Ishikawa (cell line): ENCODE data around the gene PRRC2A.

Experiments
- CEBPB ChIP-seq: IDR thresholded peaks from 2 replicates; pipeline ENCODE4 v1.6.1; 2012
- CREB1 ChIP-seq: IDR thresholded peaks from 2 replicates; pipeline ENCODE4 v1.6.1; 2012; ENCODE audit warnings: low read depth
- EGR1 ChIP-seq: IDR thresholded peaks from 2 replicates; pipeline ENCODE4 v1.6.1; 2012
- FOXM1 ChIP-seq: IDR thresholded peaks from 2 replicates; pipeline ENCODE4 v1.6.1; 2012; ENCODE audit warnings: low read depth, borderline replicate concordance
- MAX ChIP-seq: IDR thresholded peaks from 2 replicates; pipeline ENCODE4 v1.6.1; 2012
- NFIC ChIP-seq: IDR thresholded peaks from 2 replicates; pipeline ENCODE4 v1.6.1; 2012
- RAD21 ChIP-seq: IDR thresholded peaks from 2 replicates; pipeline ENCODE4 v1.6.1; 2012; ENCODE audit warnings: low read depth
- REST ChIP-seq: IDR thresholded peaks from 2 replicates; pipeline ENCODE4 v1.6.1; 2012; ENCODE audit warnings: low read depth, mild to moderate bottlenecking
- TAF1 ChIP-seq: IDR thresholded peaks from 2 replicates; pipeline ENCODE4 v1.6.1; 2012; ENCODE audit warnings: low read depth, mild to moderate bottlenecking
- TCF12 ChIP-seq: IDR thresholded peaks from 2 replicates; pipeline ENCODE4 v1.6.1; 2012; ENCODE audit warnings: low read depth
- TEAD4 ChIP-seq: IDR thresholded peaks from 2 replicates; pipeline ENCODE4 v1.6.1; 2012
- USF1 ChIP-seq: IDR thresholded peaks from 2 replicates; pipeline ENCODE4 v1.6.1; 2012
- YY1 ChIP-seq: IDR thresholded peaks from 2 replicates; pipeline ENCODE4 v1.6.1; 2012; ENCODE audit warnings: low read depth
- ZBTB7A ChIP-seq: IDR thresholded peaks from 2 replicates; pipeline ENCODE4 v1.6.1; 2012; ENCODE audit warnings: low read depth

PRRC2A gene

DNA sequence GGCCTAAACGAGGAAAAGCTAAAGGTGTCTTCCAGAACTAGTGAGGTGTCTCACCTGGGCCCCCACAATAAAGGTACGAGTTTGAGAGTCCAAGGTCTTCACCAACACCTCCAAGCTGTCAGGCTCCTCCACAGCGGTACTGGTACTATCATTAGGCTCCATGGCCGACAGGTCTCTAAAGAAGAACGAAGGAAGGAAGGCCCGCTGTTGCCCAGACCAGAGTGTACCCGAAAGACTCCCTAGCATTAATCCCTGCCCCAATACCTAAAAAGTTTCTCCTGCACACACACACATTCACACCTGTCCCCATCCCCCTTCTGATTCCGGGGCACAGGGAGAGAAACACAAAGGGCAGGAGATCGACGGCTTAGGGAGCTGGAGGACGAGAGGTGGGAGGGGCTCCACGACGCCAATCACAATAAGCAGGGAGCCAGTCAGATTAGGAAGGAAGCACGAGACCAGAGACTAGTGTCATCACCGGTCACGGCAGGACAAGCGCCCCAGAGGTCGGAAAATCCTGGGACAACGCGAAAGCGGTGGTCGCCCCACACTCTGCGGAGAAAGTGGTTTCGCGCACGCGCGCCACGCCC, 31.2 kb downstream of the PRRC2A start:
- TF ChIP-seq REST (no peak), ZBTB7A (no peak), RAD21 (no peak), TAF1 (no peak), EGR1 (no peak), FOXM1 (no peak)

- TF ChIP-seq ZBTB7A = peak; percentile 56; the same call in 1 of the 2 replicates
- 0 out of 2 replicates have a peak, but pooled peaks have one; percentile 6 for TF ChIP-seq YY1
- no peak for TF ChIP-seq RAD21
- peak; percentile 79; the same call in 1 of the 2 replicates for TF ChIP-seq TAF1
- TF ChIP-seq MAX = no peak; the same call in 1 of the 2 replicates
- peak; percentile 84 for TF ChIP-seq EGR1
Observed at GRCh38 chr6:31652925-31653724, 32.6 kb downstream of the PRRC2A start.

- no peak for TF ChIP-seq ZBTB7A
- TF ChIP-seq EGR1 = no peak
- no peak for TF ChIP-seq USF1
- no peak for TF ChIP-seq CEBPB
Observed at GRCh38 chr6:31654574-31655348, 34.2 kb downstream of the PRRC2A start.

GRCh38 chr6:31655349-31656237, 35.1 kb downstream of the PRRC2A start, which contains the start of gene APOM:
TSS of gene APOM (plus strand) at chr6:31655894. CDS start at chr6:31655967, 73 bp downstream.
- TF ChIP-seq CREB1 (no peak), TAF1 (no peak)

DNA sequence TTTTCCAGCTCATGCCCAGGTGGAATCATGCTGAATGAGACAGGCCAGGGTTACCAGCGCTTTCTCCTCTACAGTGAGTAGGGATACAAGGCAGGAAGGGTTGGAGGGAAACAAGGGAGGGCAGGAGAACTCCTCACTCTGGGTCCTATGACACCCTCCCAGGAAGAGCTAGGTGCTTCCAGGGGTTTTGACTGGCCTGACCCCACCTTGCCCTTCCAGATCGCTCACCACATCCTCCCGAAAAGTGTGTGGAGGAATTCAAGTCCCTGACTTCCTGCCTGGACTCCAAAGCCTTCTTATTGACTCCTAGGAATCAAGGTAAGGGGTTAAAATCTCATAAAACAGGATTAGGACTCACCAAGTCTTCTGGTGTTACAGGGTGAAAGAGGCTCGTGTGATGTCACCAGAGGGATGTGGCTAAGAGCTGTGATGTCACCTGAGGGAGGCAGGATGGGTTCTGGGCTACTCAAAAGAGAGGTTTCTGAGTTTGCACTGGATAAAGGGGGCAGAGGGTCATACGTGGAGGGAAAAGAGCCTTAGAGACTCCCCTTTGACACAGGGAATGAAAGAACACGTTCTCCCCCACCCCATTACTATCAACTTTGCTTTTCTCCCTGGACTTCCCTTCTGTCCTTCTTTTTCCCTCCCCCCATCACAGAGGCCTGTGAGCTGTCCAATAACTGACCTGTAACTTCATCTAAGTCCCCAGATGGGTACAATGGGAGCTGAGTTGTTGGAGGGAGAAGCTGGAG, 37.1 kb downstream of the PRRC2A start:
- TF ChIP-seq YY1 (no peak), ZBTB7A (no peak), MAX (no peak), RAD21 (no peak), CREB1 (no peak), TCF12 (no peak), NFIC (no peak), TEAD4 (no peak), CEBPB (no peak), TAF1 (no peak), FOXM1 (no peak), USF1 (no peak)

GRCh38 chr6:31658158-31658688, 37.7 kb downstream of the PRRC2A start:
- TF ChIP-seq NFIC (no peak), RAD21 (no peak), FOXM1 (no peak), USF1 (no peak)
